ELR (cell line): Measurements from ENCODE around the gene RCN1.
"Not testable (repeated sequence)": the region's sequence is repeated elsewhere in the genome, so short reads cannot be mapped to it uniquely, and the experiment has no call there.

Experiments
- DNase-seq: peaks from one replicate; pipeline ENCODE4 v3.0.0-alpha.2; 2015; ENCODE audit warnings: low read depth

The RCN1 gene

DNA sequence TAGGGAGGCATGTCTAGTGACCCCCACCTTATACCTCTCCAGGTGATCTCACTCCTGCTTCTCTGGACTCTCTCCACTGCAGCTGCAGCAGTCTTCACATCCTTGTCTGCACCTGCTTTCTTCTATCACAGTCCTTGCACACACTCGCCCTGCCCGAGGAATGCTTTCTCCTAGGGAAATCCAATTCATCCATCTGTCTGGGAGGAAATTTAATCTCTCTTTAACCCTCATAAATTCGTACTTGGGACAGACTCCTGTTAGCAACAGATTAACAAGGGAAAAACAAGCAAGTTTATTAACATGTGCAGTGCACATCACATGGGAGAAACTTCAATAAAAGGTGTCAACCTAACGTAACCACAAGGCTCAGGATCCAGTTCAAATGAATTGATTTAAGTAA lies 11.3 kb upstream of the RCN1 start:
- no peak for DNase-seq

DNA sequence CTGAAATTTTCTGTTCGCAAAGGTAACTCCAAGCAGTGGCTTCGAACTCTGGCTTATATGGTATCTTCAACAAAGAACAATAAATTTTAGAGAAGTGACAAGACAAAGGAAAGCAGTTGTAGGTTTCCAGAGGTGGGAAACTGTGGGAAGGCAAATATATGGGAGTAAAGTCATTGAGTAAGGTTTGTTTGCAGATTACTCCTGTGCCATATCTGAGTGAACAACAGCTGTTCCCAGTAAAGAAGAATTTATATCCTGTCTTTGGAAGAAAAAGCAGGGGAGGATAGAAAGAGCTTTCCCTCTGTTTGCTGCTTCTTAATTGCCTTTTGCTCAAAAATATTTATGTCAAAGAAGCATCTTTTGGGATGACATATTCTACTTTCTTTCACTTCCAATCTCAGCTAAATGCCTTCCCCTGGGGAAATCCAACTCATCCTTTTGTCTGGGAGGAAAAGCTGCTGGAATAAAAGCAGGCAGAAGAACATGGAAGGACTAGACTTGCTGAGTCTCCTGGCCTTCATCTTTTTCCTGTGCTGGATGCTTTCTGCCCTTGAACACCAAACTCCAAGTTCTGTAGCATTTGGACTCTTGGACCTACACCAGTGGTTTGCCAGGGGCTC lies 10.4 kb upstream of the RCN1 start:
- no peak for DNase-seq

DNA sequence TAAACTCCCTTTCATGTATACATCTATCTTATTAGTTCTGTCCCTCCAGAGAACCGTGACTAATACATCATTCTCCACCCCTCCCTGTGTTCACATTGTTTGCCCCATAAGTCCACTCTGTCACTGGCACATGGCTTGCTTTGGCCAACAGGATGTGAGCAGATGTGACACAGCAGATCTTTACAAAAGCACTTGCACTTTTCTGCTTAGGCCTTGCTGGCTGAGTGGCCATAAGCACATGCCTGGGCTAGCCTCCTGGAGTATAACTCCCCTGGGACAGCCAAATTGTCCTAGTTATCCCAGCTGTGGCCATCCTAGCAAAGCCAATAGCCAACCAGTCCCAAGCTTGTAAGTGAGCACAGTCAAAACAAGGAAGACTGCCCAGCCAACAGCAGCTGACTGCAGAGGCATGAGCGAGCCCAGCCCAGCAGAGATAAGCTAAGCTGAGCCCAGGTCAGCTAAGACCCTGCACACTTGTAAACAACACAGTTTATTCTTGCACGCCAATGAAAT lies 9.7 kb upstream of the RCN1 start:
- DNase-seq: peak; percentile 71

DNA sequence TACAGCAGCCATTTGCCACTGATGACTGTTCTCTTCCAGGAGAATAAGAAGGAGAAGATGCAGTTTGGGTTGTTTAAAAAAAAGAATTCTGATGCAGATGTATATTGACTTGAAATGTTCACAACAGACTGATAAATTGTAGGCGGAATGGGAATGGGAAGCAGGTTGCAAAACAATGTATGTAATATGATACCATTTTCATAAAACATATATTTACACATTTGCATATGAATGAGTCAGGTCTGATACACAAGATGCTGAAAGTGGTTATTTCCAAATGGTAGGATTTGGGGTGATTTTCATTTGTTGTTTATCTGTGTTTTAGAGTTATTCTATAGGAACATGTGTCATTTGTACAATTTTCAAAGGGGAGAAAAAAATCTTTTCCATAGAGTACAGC lies 9.0 kb upstream of the RCN1 start:
- DNase-seq: no peak

DNA sequence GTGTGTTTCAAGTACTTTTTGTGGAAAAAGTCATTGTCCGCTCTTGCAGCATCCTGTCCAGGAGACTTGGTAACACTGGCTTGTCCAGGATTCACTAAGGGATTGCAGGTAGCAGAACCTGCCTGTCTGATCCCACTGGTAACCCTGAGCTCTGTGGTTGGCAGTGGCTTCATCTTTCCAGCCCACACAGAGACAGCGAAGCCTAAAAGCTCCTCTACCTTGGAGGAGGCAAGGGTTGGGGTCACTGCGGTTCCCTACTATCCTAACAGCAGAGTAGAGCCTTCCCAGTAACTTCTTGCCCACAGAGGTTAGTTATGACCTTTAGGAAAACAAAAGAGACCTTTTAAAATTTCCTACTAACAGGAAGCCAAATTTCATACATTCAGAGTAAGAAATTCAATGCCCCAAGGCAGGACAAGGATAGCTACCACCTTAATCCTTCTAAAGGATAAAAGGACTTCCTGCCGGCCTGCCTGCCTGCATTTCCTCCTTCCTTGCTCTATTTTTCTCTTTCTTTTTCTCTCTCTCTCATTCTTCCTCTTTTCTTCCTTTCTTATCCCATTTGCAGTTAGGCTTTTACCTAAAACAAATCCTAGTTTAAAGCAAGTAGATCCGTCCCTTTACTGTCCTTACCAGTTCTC lies 8.4 kb upstream of the RCN1 start:
- no peak for DNase-seq

DNA sequence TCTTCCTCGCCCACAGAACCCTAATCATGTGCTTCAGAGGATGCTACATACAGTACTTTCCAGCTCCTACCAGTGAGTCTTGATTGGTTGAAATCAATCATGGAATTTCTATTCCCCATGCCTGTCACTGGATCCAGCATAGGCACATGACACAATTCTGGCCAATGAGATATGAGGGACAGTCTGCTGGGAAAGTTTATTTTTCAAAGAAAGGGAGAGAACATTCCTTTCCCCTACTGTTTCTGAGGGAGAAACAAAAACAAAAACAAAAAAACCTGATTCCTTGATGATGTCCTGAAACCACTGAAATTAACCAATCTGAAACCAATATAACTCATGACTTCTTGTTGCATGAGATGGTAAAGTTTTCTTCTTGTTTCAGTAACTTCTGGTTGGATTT lies 3.3 kb upstream of the RCN1 start:
- peak; percentile 54 for DNase-seq

DNA sequence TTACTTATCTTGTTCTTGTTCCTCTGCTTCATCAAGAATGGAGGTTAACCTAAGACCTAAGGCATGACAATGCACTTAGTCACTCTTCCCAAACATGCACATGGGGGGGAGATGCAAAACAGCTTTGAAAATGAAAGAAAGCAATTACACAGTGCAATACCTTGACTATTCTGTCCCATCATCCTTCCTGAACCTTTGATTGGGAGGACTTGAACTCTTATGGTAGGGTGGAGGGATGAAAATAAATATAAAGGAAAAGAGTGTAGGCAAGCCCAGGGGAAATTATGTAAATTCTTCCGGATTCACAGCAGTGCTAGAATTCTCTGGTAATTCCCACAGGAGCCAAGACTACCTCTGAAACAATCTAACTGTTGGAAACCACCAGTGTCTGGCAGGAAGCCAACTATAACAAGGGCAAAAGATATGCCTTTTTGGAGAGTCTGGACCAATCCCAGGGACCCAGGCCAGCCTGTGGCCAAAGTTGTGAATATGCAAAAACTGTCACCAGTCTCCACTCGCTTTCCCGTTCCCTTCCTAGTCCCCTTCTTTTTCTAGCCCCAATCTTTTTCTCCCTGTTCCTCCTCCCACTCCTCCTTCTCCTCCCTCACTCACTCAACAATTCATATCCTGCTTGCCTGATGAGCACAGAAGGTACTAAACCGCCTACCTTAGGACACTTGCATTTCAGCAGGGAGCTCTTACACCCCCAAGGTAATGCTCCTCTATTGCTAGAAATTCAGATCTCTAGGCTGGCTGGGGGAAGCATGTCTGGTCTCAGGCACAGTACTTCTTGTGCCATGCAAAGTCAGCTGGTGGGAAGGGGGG lies 2.5 kb upstream of the RCN1 start:
- peak; percentile 91 for DNase-seq

DNA sequence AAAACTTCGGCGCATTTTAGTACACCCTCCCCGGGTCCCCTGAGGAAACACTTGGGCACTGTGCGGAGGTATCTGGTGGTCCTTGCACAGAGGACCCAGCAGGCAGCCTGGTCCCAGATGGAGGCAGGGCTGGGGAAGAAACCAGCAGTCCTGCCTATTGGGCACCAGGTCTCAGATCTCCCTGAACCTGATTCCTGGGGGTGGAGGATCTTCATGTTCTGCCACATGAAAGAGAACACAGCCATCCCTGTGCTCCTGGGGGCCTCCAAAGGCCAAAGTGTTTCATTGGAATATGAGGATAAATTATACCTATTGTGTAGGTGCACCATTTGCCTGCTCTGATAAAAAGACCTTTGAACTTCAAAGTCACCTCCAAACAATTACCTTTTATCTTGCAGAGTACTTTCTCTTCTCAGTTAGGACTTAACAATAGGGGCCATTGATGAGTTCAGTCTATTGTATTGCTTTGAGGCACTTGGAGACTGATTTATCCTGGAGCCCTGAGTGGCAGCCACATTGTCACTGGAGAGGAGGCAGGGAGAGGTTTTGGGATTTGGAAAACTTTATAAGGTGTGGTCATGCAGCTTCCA lies 1.8 kb downstream of the RCN1 start:
- no peak for DNase-seq

DNA sequence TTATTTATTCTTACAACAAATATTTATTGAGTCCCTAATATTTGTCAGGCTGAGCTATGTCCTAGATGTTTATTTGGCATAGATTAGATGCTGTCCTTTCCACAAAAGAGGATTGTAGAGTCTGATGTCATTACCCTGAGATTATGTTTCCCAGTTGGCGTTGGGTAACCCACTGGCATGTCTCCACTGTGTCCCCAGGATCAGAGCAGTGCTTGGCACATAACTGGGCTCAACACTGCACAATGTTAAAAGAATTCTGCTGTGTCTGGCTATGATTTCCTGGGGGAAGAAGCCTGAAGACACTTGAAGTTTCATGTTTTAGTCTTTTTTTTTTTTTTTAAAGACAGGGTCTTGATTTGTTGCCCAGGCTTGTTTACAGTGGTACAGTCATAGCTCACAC lies 4.0 kb downstream of the RCN1 start:
- DNase-seq: no peak

DNA sequence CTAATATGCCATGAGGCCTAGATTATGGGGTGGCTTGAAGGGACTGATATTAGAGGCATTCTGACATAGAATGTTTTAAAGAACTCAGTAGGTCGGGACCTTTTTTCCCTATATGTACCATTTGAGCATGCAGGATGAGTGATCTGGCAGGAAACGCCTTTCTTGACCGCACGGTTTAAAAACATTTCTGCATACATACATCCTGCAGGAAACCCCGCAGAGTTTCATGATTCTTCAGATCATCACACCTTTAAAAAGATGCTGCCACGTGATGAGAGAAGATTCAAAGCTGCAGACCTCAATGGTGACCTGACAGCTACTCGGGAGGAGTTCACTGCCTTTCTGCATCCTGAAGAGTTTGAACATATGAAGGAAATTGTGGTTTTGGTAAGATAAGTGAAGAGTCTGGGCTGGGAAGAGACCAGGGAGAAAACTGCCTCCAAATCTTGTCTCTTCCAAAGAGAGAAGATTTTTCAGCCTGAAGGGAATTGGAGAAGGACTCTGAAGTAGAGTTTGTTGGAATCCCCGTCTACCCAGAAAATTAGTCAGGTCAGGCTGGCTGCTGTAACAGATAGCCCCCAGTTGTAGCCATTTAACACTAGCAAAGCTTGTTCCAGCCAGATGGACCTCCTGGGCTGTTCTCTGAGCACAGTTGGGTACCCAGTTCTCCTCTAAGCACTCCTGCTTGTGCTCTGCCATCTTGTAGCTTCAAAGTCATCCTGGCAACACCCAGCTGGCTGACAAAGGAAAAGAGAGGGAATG lies 7.4 kb downstream of the RCN1 start:
- DNase-seq: no peak

DNA sequence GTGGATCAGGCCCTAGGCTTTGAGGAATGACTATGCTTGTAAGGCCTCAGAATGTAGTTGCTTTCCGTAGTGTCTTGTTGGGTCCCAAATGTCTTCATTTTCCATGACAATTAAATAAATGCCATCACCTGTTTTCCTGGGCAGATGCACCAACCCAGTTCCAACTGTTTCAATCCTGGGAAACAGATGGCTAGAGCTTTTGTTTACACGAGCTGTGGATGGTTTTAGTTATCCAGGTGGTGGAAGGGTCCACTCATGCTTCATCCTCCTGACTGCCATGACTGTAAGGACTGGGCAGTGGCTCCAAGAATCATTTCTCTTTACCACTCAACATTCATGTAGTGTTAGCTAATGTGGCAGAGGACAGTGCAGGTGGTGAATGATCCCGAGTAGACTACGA lies 8.6 kb downstream of the RCN1 start:
- DNase-seq: no peak

DNA sequence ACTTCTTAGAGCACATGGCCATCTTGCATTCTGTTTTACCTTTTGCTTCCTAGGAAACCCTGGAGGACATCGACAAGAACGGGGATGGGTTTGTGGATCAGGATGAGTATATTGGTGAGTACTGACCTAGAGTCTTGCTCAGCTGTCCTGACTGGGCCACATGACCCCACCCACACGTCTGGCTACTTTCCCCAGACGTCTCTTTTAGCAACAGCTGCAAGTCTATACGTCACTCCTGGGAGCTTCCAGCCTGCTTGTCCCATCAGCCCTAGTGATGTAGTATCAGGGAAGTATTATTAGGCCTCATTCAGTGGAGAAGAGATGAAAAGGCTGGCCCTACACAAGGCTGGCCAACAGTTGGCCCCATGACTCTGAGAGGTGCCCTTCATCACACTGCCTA lies 9.6 kb downstream of the RCN1 start:
- DNase-seq: no peak

DNA sequence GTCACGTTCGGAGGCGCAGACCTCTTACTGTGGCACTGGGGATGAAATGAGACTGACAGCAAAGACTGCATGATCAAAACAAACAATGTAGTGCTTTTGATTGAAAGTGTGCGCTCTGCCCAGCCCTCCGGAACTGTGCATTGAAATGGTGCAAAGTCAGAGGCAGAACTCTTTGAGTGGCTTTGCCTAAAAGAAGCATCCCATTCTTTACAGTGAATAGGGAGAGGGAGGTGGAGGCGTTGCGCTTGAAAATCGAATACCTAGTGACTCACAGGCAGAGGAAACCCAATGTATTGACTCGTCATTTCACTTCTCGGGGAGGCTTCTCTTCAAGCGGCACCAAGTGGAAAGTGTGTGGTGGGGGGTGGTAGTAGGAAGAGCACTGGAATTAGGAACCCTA lies 10.9 kb downstream of the RCN1 start:
- peak; percentile 42 for DNase-seq

DNA sequence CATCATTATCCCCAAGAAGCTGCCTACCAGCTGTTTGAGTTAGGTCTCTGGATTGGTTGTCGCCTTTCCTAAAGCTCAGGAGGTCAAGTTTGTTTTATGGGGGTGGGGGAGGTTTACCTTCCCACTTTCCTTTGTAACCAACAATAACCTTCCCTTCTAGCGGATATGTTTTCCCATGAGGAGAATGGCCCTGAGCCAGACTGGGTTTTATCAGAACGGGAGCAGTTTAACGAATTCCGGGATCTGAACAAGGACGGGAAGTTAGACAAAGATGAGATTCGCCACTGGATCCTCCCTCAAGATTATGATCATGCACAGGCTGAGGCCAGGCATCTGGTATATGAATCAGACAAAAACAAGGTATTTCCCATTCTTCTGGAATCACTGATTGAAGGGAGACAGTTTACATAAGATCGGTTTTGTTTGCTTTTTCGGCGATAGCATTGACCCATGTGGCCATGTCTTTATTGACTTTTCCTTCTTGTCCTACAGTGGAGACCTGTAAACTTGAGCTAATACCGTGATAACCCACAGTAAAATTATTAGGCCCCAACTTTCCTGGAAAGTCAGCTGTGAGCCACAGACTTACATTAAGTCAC lies 12.3 kb downstream of the RCN1 start:
- DNase-seq: not testable (repeated sequence)

DNA sequence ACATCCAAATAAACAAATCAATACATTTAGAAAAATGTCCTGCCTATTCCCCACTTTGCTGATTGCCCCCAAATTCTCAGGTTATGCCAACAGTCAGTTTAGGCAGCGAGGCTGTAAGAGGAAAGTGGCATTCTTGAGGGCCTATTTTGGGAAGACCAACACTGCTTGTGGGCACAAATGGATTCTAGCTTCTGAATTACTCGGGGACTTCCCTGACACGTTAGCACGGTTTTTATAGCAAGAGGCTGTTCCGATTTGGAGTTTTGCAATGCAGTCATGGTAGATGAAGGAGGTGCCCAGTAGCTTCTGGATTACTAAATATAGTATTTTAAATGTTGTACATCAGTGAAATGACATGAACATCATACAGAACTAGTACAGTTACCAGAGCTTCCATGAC lies 13.1 kb downstream of the RCN1 start:
- no peak for DNase-seq

DNA sequence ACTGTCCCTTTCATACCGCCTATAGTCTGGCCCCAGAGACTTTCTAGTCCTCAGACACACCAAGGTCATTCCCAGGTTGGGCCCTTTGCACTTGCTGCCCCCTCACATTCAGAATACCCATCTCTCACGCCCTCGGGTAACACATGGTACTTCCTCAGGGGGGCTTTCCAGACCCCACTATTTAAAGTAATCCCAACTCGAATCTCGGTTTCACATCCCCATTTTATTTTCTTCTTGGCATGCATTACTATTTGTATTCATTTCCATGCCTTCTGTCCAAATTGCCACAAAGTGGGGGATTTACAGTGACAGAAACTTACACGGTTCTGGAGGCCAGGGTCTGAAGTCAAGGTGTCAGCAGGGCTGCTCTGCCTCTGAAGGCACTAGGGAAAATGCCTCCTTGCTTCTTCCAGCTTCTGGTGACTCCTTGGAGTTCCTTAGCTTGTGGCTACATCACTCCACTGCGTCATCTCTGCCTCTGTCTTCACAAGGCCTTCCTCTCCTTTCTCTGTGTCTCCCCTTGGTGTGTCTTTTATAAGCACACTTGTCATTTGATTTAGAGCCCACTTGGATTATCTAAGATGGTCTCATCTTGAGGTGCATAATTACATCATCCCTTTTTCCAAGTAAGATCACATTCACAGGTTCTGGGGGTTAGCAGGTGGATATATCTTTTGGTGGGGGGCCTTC lies 15.1 kb downstream of the RCN1 start:
- no peak for DNase-seq

DNA sequence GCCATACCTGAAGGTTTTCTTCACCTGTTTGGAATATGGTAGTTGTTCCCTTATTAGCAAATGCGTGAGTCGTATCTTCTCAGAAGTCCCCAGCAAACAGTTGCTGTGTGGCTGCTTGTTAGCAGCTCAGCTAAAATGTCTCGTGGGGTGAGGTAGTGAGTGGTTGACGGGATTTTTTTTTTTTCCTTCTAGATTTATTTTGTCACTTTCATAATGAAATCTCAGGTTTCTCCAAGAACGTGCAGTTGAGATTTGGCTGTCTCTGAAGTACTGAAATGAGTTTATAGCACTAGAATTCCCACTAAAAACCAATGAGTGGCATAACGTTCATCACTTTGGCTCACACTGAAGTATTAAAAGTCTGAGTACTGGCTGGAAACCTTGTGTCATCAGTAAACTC lies 16.8 kb downstream of the RCN1 start:
- DNase-seq: no peak

DNA sequence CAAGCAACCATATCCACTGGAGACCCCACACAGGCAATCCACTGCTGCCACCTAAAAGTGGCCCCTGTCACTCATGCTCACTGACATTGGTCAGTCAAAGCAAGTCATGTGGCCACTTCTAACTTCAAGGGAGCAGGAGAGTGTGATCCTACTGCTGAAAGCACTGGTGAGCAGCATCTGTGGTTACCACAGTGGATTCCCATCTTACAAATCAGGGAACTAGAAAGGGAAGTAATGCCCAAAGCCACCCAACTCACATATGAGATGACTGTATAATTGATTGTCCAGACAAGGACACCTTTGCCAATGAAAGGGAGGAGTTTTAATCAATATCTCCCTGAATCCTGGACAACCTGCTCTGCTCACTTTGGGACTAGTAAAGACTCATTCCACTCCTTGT lies 17.7 kb downstream of the RCN1 start:
- DNase-seq: peak; percentile 53

DNA sequence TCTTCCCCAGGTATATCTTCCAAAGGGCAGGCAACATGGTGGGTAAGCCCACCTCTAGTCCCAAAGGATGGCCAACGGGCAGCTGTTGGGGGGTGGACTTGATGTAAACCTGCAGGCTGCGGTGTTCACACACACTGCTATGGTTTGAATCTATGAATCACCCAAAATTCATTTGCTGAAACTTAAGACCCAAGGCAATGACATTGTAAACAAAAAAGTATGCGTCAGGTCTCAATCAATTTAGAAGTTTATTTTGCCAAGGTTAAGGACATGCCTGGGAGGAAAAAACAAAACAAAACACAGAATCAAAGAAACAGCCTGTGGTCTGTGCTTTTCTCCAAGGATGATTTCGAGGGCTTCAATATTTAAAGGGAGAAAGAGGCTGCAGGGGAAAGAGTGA lies 18.3 kb downstream of the RCN1 start:
- DNase-seq: peak; percentile 88

DNA sequence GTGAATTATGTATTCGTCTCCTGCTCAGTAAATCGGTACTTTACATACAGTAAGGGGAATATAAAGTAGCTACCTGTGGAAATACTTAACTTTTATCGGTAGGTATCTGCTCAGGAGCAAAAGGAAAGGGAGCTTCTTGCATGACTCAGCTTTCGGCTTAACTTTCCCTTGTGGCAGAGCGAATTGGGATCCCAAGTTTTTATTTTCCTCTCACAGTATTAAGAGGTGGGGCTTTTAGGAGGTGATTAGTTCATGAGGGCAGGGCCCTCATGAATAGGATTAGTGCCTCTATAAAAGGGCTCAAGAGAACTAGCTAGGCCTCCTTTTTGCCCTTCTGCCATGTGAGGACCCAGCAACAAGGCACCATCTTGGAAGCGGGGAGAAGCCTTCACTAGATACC lies 18.7 kb downstream of the RCN1 start:
- DNase-seq: peak; percentile 35

DNA sequence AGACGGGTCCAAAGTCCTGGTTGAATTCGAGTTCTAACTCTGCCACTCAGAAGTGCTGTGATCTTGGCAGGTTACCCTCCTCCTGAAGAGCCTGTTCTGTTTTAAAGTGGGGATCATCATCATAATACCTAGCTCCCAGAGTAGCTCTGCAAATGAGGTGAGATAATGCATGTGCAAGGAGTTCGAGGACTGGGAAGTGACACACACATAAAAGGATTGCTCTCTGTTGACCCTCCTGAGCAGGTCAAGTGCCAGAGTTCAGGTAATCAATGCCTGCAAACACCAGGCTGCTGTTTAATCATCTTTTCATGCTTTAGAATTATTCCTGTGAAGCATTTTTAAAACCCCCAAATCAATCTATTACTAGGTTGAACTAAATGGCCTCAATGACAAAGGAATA lies 19.9 kb downstream of the RCN1 start:
- no peak for DNase-seq
